Kidney tubule cell (primary cell): ENCODE measurements around the gene AKAP13.

Source experiments
- DNase-seq: peaks from one replicate; pipeline ENCODE4 v3.0.0-alpha.2; 2018; ENCODE audit warnings: low spot score

The AKAP13 gene

GRCh38 chr15:85672332-85673084, 292.1 kb downstream of the AKAP13 start:
- DNase-seq: no peak

- DNase-seq: no peak
These were observed 292.9 kb downstream of the AKAP13 start for GRCh38 chr15:85673326-85673725.

GRCh38 chr15:85676342-85677098, 296.1 kb downstream of the AKAP13 start:
- DNase-seq: no peak

DNA sequence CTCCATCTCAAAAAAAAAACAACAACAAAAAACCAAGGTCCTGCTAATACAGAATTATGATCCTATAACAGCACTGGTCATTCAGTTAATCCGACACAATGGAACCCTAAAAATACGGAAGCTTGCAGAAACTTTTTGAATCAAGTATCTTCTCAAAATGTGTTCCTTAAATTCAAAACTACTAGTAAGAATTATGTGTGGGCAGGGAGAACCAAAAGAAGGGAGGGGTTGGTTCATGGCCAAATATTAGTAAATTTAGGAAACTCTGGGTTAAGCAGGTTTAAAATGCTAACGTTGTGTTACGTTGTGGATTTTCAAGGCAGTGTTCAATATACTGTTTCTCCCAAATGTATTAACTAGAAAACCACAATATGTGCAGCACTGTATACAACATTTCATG, 298.8 kb downstream of the AKAP13 start:
- no peak for DNase-seq

DNA sequence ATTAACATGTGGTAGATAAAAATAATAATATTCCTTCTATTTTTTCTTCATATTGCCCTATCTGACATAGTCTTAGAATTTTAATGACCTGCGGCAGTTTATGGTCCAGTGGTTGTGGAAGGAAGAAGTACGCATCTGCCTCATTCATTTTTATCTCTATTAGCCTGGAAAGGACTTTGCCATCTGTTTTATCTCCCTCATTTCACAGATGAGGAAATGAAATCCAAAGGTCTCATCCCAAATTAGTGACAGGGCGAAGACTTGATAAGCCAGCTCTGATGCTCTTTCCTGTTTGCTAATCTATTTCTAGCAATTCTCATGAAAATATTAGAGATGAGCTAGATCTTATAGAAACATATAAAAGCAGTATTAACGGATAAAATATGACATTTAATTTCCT, 301.0 kb downstream of the AKAP13 start:
- DNase-seq: no peak

GRCh38 chr15:85684174-85684710, 303.8 kb downstream of the AKAP13 start:
- DNase-seq: no peak

DNA sequence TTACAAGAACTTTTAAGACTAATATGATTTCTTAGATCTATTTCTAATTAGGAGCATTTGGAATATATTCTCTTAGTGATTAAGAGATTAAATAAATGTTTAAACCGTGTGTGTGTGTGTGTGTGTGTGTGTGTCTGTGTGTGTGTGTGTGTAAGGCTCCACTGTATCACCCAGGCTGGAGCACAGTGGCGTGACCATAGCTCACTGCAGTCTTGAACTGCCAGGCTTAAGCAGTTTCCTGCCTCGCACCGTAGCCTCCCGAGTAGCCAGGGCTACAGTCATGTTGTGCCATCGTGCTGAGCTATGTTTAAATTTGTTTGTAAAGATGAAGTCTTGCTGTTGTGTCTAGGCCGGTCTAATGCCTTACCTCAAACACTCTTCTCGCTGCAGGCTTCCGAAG, 305.0 kb downstream of the AKAP13 start:
- no peak for DNase-seq

- no peak for DNase-seq
These were observed 306.9 kb downstream of the AKAP13 start for GRCh38 chr15:85687329-85687728.

DNA sequence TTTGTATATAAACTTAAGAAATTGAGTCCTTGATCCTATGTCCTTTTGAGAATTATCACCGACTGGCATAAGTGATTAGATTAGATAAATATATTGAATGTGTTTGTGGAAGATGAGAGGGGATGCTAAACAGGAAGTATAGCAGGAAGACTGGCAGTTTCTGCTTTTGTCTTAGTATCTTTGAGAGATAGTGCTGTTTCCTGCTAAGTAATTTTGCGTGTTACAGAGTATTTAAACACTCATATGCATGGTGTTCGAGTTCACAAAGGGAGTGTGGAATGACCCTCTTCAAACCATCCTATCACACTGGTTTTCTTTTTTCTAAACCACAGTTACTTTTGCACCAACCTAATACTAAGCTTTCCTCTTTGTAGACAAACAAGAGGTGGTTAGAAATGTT, 308.3 kb downstream of the AKAP13 start:
- DNase-seq: no peak

DNA sequence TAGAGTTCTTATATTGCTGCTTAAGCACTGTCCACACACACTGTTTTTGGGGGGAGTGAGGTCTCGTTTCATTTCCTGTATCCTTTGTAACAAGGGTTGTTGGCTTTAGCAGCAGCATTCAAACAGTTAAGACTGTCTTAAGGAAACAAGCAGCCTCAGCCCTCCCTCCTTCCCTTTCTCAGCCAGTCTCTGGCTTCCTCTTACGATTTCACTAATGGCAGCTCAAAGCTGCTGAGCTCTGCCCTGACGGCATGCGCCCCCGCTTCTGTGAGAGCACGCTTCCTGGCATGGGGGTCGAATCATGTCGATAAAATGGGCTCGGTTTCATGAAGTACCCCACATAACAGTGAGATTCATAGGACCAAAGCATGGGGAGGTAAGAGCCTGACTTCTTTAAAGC, 309.3 kb downstream of the AKAP13 start:
- peak; percentile 21 for DNase-seq

GRCh38 chr15:85690561-85691231, 310.3 kb downstream of the AKAP13 start:
- DNase-seq: no peak

- DNase-seq: peak; percentile 33
These were observed 311.2 kb downstream of the AKAP13 start for GRCh38 chr15:85691350-85692240.

DNA sequence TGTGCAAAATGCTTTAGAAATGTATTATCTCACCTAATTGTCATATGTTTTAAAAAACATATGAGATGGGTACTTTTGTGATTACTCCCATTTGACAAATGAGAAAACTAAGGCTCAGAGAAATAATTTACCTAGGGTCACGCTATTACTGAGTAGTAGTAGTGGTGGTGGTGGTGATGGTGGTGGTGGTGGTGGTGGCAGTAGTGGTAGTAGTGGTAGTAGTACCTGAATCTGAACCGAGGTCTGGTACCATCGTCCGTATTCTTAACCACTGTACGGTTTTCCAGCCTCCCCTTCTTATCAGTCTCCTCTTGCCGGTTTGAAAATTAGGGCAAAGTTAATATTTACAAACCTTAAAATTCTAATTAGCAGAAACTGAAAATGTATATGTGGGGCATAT, 311.9 kb downstream of the AKAP13 start:
- no peak for DNase-seq

DNA sequence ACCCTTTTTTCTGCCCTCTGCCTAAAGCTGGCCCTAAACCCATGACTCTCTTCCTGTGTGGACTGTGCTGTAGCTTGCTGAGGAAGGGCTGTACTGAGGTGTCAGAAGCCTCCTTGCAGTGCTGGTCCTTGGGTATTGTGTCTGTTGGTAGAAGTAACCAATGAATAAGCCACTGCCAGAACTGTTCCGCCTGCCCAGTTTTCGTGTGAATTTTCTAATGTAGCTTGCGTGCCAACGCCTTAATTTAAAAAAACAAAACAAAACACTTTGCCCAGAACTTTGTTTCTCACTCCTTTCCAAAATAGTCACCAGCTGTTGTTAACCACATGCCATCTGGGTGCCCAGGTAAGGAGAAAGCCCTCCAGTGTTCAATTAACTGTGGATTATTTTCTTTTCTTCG, 312.5 kb downstream of the AKAP13 start:
- no peak for DNase-seq

DNA sequence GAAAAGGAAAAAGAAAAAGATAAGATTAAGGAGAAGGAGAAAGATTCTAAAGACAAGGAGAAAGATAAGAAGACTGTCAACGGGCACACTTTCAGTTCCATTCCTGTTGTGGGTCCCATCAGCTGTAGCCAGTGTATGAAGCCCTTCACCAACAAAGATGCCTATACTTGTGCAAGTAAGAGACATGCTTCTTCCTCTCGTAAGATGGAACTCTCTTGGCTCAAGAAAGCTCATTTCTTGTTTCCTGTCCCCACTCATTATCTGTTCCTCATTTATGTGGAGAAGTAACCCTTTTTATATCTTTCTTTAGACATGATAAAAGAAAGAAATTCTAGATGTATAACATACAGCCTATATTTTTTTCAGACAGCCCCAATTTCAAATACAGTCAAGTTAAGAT, 312.9 kb downstream of the AKAP13 start:
- DNase-seq: no peak

GRCh38 chr15:85694091-85694490, 313.7 kb downstream of the AKAP13 start:
- no peak for DNase-seq

- no peak for DNase-seq
These were observed 320.4 kb downstream of the AKAP13 start for GRCh38 chr15:85700767-85701166.

DNA sequence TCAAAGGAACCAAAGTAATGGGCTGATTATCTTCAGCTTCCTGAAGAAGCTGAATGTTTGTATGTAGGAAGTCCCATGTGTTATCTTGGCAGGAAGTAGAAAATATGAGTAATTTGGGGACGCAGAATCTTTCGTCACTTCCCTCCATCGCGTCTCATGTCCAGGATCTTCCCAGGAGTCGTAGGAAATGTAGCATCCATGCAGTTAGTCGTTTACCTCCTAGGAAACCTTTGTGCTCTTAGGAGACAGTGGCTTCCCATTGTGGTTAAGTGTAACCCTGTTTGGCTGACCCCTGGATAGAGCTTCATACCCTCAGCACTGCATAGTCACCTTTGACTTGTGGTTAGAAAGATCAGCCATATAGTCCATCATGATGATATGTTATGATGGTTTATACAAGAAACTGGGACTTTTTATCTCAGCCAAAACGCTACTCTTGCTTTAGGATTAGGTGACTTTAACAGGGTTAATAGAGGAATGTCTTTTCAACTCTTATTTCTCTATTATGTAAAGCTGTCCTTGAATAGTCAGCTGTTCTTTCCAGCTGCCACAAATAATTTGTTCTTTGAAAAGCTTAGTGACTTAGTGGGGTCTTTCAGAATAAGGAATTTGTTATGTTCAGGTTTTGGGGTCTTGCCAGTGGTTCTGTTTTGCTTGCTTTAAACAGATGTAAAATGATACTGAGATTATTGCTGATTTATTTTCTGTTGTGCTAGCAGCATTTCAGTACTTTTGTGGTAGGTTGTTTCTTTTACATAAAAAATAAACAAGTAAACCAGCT, 322.1 kb downstream of the AKAP13 start:
- DNase-seq: no peak

DNA sequence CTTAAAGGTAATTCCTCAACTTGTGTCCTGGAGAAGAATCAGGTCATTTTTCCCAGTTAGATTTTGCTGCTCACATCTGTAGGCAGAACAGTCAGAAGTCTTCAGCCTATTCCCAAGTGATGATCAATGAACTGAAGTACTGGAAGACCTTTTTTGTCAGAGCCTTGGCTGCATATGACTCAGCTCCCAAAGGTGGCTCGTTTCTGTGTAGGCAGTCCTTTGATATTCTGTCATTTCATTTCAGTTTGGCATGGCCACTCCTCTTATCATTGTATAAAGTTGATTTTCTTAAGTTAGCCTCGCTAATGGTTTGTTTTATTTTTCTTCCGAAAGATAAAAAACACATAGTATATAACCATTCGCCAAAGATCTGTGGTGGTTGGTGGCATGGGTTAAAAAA, 323.7 kb downstream of the AKAP13 start:
- peak; percentile 17 for DNase-seq

DNA sequence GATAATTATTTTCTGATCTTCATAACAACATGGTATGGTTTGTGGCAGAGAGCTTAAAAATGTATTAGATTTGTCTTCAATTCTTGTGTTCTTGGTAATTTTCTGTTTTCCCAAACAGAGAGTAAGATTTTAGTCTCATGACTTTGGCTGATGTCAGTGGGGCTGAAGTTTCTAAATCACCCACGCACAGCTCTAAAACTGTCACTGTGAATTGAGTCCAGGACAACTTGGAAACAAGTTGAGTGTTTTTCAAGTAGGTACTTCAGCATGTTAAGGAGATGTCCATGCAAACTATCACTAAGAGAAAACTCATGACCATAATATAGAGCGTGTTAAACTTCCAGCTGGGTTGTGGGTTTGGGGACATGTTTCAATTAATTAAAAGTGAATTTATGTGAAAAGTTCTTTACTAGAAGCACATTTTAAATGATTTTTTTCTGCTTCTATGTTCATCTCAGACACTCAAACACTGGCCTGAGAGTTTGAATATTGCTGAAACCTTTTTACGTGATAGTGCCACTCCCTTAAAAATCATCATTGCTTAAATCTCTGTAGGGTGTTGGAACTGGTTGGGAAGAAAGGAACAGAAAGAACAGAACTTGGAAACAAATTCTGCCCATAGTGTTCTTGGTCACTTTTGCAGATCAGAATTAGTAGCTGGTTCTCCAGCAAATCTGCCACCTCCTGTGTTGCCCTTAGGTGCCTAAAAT, 324.5 kb downstream of the AKAP13 start:
- DNase-seq: no peak
